ENCODE data around the gene CCDC112. TPM values are rescaled to one million over a fixed set of nuclear protein-coding genes. Genes with fewer than 3 reads are reported as not detected.

Gene CCDC112
- total and polyA plus RNA-seq, 9 of the 15 experiments (the other 6 are each of a cell fraction or from before 2014, with no cell fraction given): 3.3 to 15.3 (median 7.4) TPM

DNA sequence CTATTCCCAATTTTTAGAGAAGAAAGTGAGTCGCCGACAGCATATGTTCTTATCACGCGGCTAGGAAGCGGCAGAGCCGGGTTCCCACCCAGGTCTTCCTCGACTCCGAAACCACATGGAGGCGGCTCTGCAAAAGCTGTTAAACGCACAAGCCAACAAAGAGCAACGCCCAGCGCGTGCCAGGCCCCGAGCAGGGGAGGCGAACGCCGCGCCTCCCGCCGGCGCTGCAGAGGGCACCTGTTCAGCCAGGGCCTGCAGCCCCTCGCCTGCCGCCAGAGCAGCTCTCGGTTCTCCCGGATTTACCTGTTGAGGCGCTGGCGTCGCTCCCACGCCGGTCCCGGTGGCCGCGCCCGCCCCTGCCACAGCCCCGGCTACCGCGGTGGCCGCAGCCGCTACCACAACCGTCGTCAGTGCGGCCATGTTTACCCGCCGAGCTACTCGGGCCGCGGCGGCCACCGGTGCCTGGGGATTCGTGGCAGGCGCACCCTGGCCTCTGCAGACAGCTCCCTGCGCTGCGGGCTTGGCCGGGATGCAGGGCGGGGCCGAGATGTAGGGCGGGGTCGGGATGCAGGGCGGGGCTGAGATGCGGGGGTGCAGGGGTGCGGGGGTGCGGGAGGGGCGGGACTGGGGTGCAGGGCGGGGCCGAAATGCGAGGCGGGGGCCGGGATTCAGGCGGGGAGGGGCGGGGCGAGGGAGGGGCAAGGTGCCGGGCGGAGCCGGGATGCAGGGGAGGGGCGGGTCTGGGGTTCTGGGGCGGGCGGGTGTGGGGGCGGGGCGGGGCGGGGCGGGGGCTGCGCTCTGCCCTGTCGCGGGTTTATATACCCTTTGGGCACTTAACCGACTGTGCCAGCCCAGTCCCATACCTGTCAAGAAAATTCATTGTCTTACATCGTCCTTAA is at the start of gene CCDC112 (continued):
- no peak for TF ChIP-seq ZNF551 (CRISPR knock-in tag; IDR thresholded peaks at IDR 0.05)
- no peak for TF ChIP-seq MCM2 (IDR thresholded peaks at IDR 0.05; ENCODE audit: low read depth)
- TF ChIP-seq, protein P1, sequence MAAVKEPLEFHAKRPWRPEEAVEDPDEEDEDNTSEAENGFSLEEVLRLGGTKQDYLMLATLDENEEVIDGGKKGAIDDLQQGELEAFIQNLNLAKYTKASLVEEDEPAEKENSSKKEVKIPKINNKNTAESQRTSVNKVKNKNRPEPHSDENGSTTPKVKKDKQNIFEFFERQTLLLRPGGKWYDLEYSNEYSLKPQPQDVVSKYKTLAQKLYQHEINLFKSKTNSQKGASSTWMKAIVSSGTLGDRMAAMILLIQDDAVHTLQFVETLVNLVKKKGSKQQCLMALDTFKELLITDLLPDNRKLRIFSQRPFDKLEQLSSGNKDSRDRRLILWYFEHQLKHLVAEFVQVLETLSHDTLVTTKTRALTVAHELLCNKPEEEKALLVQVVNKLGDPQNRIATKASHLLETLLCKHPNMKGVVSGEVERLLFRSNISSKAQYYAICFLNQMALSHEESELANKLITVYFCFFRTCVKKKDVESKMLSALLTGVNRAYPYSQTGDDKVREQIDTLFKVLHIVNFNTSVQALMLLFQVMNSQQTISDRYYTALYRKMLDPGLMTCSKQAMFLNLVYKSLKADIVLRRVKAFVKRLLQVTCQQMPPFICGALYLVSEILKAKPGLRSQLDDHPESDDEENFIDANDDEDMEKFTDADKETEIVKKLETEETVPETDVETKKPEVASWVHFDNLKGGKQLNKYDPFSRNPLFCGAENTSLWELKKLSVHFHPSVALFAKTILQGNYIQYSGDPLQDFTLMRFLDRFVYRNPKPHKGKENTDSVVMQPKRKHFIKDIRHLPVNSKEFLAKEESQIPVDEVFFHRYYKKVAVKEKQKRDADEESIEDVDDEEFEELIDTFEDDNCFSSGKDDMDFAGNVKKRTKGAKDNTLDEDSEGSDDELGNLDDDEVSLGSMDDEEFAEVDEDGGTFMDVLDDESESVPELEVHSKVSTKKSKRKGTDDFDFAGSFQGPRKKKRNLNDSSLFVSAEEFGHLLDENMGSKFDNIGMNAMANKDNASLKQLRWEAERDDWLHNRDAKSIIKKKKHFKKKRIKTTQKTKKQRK (IDR thresholded peaks at IDR 0.05; ENCODE audit: borderline replicate concordance, low read depth, low read length): no peak
- TF ChIP-seq, protein P2, sequence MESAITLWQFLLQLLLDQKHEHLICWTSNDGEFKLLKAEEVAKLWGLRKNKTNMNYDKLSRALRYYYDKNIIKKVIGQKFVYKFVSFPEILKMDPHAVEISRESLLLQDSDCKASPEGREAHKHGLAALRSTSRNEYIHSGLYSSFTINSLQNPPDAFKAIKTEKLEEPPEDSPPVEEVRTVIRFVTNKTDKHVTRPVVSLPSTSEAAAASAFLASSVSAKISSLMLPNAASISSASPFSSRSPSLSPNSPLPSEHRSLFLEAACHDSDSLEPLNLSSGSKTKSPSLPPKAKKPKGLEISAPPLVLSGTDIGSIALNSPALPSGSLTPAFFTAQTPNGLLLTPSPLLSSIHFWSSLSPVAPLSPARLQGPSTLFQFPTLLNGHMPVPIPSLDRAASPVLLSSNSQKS (CRISPR knock-in tag; IDR thresholded peaks at IDR 0.05): no peak
- TF ChIP-seq, protein P3, sequence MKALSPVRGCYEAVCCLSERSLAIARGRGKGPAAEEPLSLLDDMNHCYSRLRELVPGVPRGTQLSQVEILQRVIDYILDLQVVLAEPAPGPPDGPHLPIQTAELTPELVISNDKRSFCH (CRISPR knock-in tag; IDR thresholded peaks at IDR 0.05): no peak
- TF ChIP-seq, protein P3 (tag; IDR thresholded peaks at IDR 0.05): no peak
- no peak for TF ChIP-seq U2AF1 (optimal IDR thresholded peaks at IDR 0.05; ENCODE audit: low read depth, low read length)
- TF ChIP-seq ADNP (tag; IDR thresholded peaks at IDR 0.05): no peak
- no peak for TF ChIP-seq RBM17 (IDR thresholded peaks at IDR 0.05; ENCODE audit: borderline replicate concordance, low read depth, low read length)
- TF ChIP-seq POLR2B (IDR thresholded peaks at IDR 0.05; ENCODE audit: low read depth, partially characterized antibody): peak; percentile 58
- no peak for TF ChIP-seq ZNF707 (CRISPR knock-in tag; conservative IDR thresholded peaks at IDR 0.05)
- TF ChIP-seq, protein P4, sequence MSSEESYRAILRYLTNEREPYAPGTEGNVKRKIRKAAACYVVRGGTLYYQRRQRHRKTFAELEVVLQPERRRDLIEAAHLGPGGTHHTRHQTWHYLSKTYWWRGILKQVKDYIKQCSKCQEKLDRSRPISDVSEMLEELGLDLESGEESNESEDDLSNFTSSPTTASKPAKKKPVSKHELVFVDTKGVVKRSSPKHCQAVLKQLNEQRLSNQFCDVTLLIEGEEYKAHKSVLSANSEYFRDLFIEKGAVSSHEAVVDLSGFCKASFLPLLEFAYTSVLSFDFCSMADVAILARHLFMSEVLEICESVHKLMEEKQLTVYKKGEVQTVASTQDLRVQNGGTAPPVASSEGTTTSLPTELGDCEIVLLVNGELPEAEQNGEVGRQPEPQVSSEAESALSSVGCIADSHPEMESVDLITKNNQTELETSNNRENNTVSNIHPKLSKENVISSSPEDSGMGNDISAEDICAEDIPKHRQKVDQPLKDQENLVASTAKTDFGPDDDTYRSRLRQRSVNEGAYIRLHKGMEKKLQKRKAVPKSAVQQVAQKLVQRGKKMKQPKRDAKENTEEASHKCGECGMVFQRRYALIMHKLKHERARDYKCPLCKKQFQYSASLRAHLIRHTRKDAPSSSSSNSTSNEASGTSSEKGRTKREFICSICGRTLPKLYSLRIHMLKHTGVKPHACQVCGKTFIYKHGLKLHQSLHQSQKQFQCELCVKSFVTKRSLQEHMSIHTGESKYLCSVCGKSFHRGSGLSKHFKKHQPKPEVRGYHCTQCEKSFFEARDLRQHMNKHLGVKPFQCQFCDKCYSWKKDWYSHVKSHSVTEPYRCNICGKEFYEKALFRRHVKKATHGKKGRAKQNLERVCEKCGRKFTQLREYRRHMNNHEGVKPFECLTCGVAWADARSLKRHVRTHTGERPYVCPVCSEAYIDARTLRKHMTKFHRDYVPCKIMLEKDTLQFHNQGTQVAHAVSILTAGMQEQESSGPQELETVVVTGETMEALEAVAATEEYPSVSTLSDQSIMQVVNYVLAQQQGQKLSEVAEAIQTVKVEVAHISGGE (CRISPR knock-in tag; IDR thresholded peaks at IDR 0.05): no peak
- TF ChIP-seq CBFA2T2 (conservative IDR thresholded peaks at IDR 0.05): no peak
- TF ChIP-seq ZNF408 (CRISPR knock-in tag; IDR thresholded peaks at IDR 0.05; ENCODE audit: low read depth): no peak
- TF ChIP-seq ZNF197 (CRISPR knock-in tag; IDR thresholded peaks at IDR 0.05; ENCODE audit: low read depth): no peak
- TF ChIP-seq JUND (IDR thresholded peaks at IDR 0.05; ENCODE audit: borderline replicate concordance, low read depth, low read length): no peak
- TF ChIP-seq JUND (tag; IDR thresholded peaks at IDR 0.05; ENCODE audit: borderline replicate concordance, low read depth, low read length): no peak; the same call in 2 of the 3 replicates
- no peak for TF ChIP-seq NR1H2 (CRISPR knock-in tag; IDR thresholded peaks at IDR 0.05)

All from K562 (cell line).